ENCODE results near the gene AOPEP. TPM values are rescaled to one million over a fixed set of nuclear protein-coding genes. Genes with fewer than 3 reads are reported as not detected.
A peak's percentile ranks its signal among the peaks of the same experiment; 100 is the strongest.

The AOPEP gene
- total and polyA plus RNA-seq, 9 of the 15 experiments (the other 6 are each of a cell fraction or from before 2014, with no cell fraction given), result 4.5 to 19.3 (median 13.5) TPM

- TF ChIP-seq CEBPG (CRISPR knock-in tag; IDR thresholded peaks at IDR 0.05) (no peak), CEBPG (tag; conservative IDR thresholded peaks at IDR 0.05 in 1 of 2, IDR thresholded peaks at IDR 0.05 in 1 of 2) (peak in 1 of 2 experiments; percentile 51; a peak in 2 of 4 replicates), RHOXF2B (CRISPR knock-in tag; conservative IDR thresholded peaks at IDR 0.05) (no peak)
- Histone ChIP-seq H2AFZ (ENCODE audit: low read depth, low read length) (no peak overlapping the region), H3K36me3 (ENCODE audit: control insufficient read depth, insufficient read depth, low read length) (peaks cover 13% of the 10 kb centered on the region; the same call in 2 of the 3 replicates), H3K9ac (ENCODE audit: insufficient read depth in 1 of 2, low read depth in 2 of 2, low read length in 2 of 2) (no peak overlapping the region), H3K4me2 (ENCODE audit: insufficient read depth, low read length) (no peak overlapping the region), H3K27ac (ENCODE audit: extremely low read depth, low read depth, low read length) (no peak overlapping the region), H3K9me1 (ENCODE audit: control insufficient read depth, insufficient read depth, low read length) (no peaks in the 10 kb centered on the region), H3K27me3 (ENCODE audit: control insufficient read depth in 2 of 2, insufficient read depth in 2 of 2, low read length in 2 of 2) (no peaks in the 10 kb centered on the region), H3K9me3 (replicated peaks; ENCODE audit: control insufficient read depth, insufficient read depth, low read depth, low read length) (no peaks in the 10 kb centered on the region), H3K79me2 (ENCODE audit: control insufficient read depth, insufficient read depth, low read length) (no peaks in the 10 kb centered on the region), H3K4me1 (replicated peaks in 1 of 2; ENCODE audit: control insufficient read depth in 2 of 2, insufficient read depth in 2 of 2, low read length in 2 of 2) (peaks cover 0 to 10% of the 10 kb centered on the region in 2 experiments; a peak in 2 of 5 replicates), H3K4me3 (no peak overlapping the region), H4K20me1 (replicated peaks; ENCODE audit: control insufficient read depth, insufficient read depth, low read length) (no peaks in the 10 kb centered on the region)
- in situ Hi-C loops (cut with MboI) (no loop called here), intact Hi-C loops (cut with micrococcal nuclease) (no loop called here)
- BruUV-seq (replicated peaks), result no TSS peak
- ChIA-PET POLR2A (interaction anchor here (1.0 kb wide), 1 partner anchor 9 kb away, joined by 3 read pairs; no protein-coding TSS in a partner anchor), CTCF (ENCODE audit: low intra/inter-chr PET ratio) (no interaction called here)
- 67% methylated on average over 1 of the region's 1 CpG for WGBS (ENCODE audit: insufficient coverage, low coverage, missing lambda C conversion rate)
- DNase-seq (ENCODE audit: extremely low read depth in 1 of 4, low spot score in 3 of 4) (no peak), ATAC-seq (no peak), FAIRE-seq (no peak)
Observed at GRCh38 chr9:95017062-95017461, 290.6 kb downstream of the AOPEP start.

GRCh38 chr9:95017661-95018060 is 291.2 kb downstream of the AOPEP start:
- intact Hi-C loops (cut with micrococcal nuclease), result no loop called here
- Histone ChIP-seq H3K27ac (ENCODE audit: extremely low read depth, low read depth, low read length) (no peak overlapping the region), H3K4me1 (replicated peaks in 1 of 2; ENCODE audit: control insufficient read depth in 2 of 2, insufficient read depth in 2 of 2, low read length in 2 of 2) (peaks cover 0 to 10% of the 10 kb centered on the region in 2 experiments; a peak in 2 of 5 replicates), H3K4me2 (ENCODE audit: insufficient read depth, low read length) (no peak overlapping the region), H3K4me3 (no peak overlapping the region), H3K27me3 (ENCODE audit: control insufficient read depth in 2 of 2, insufficient read depth in 2 of 2, low read length in 2 of 2) (no peaks in the 10 kb centered on the region), H3K36me3 (ENCODE audit: control insufficient read depth, insufficient read depth, low read length) (peaks cover 13% of the 10 kb centered on the region; the same call in 2 of the 3 replicates), H3K79me2 (ENCODE audit: control insufficient read depth, insufficient read depth, low read length) (no peaks in the 10 kb centered on the region), H3K9me3 (replicated peaks; ENCODE audit: control insufficient read depth, insufficient read depth, low read depth, low read length) (no peaks in the 10 kb centered on the region), H3K9ac (ENCODE audit: insufficient read depth in 1 of 2, low read depth in 2 of 2, low read length in 2 of 2) (no peak overlapping the region), H4K20me1 (replicated peaks; ENCODE audit: control insufficient read depth, insufficient read depth, low read length) (no peaks in the 10 kb centered on the region), H3K9me1 (ENCODE audit: control insufficient read depth, insufficient read depth, low read length) (no peaks in the 10 kb centered on the region), H2AFZ (ENCODE audit: low read depth, low read length) (no peak overlapping the region)
- DNase-seq (ENCODE audit: extremely low read depth in 1 of 4, low spot score in 3 of 4) (no peak), FAIRE-seq (no peak), ATAC-seq (no peak)
- 67% methylated on average over 2 of the region's 2 CpGs for WGBS (ENCODE audit: insufficient coverage, low coverage, missing lambda C conversion rate)
- TF ChIP-seq ZBTB33 (CRISPR knock-in tag; IDR thresholded peaks at IDR 0.05) (no peak), ZNF24 (IDR thresholded peaks at IDR 0.05) (peak; percentile 36; the same call in 1 of the 2 replicates), E2F8 (IDR thresholded peaks at IDR 0.05; ENCODE audit: low read depth, partially characterized antibody) (no peak), RAD21 (CRISPR knock-in tag; conservative IDR thresholded peaks at IDR 0.05 in 1 of 2, IDR thresholded peaks at IDR 0.05 in 1 of 2) (no peak), PRMT5 (CRISPR knock-in tag; IDR thresholded peaks at IDR 0.05) (no peak), CEBPG (CRISPR knock-in tag; IDR thresholded peaks at IDR 0.05) (no peak), CEBPG (tag; conservative IDR thresholded peaks at IDR 0.05 in 1 of 2, IDR thresholded peaks at IDR 0.05 in 1 of 2) (0 out of 4 replicates have a peak, but pooled peaks of 1 of the 2 experiments have one; percentile 13)
- in situ Hi-C loops (cut with MboI), result no loop called here
- CTCF ChIA-PET (ENCODE audit: low intra/inter-chr PET ratio), result no interaction called here
- POLR2A ChIA-PET, result interaction anchor here (0.6 kb wide), 1 partner anchor 11 kb away, joined by 3 read pairs; no protein-coding TSS in a partner anchor
- BruUV-seq (replicated peaks), result no TSS peak

Measured in K562 (cell line).